NCI-H2196 (cell line): ENCODE data around the gene DCLRE1A.
"Not testable (repeated sequence)": the region's sequence is repeated elsewhere in the genome, so short reads cannot be mapped to it uniquely, and the experiment has no call there.

Source experiments
- DNase-seq: peaks from one replicate; lab custom pipeline; 2025; ENCODE audit not compliant: unreplicated experiment; lab: John Stamatoyannopoulos, UW

The DCLRE1A gene

DNA sequence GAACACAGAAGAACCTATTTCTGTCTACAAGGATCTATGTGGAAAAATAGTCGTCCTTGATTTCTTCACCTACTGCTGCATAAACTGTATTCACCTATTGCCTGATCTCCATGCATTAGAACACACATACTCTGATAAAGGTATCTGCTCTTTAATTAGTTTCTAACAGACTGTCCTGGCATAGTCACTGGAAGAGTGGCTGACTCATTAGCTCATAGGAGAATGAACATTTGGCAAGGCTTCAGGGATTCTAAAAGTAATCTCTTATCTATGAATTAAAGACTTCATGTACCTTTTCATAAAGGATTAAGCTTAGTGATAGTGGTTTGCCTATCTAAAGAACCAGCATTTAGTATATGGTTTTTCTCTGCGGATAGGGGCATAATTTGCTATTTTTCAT lies 4.7 kb upstream of the DCLRE1A start:
- no peak for DNase-seq

DNA sequence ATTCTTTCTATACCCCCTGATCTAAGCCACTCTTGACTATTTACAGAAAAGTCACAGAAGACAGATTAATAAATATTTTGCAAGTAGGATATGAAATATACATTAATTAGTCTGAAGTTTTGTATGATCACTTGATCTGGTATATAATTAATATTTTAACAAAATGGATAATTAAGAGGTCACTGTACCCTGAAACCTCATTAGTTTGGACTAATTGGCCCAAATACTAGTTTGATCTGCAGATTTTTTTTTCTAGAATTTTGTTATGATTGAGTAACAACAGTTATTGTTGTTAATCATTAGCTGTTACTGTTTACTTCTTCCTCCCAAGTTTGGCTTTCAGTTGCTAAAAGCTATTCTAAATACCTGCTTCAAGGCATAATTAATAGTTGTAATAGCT lies 3.3 kb upstream of the DCLRE1A start:
- no peak for DNase-seq

DNA sequence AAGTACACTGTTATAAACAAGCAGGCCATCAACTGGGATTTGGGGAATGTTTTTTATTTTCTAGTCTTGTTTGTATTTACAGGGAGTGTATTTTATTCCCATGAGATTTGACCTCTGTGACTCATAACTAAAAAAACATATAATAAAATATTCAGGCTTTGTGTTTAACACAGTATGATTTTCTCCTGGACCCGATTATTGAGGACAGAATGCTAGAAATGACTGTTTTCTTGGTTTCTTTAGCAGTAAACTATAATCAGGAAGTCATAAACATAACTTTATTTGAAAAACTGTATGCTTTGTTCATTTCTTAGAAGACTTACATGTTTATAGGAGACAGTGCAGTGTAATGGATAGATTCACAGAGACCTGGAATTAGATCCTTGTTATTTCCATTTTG lies 2.7 kb upstream of the DCLRE1A start:
- DNase-seq: no peak

DNA sequence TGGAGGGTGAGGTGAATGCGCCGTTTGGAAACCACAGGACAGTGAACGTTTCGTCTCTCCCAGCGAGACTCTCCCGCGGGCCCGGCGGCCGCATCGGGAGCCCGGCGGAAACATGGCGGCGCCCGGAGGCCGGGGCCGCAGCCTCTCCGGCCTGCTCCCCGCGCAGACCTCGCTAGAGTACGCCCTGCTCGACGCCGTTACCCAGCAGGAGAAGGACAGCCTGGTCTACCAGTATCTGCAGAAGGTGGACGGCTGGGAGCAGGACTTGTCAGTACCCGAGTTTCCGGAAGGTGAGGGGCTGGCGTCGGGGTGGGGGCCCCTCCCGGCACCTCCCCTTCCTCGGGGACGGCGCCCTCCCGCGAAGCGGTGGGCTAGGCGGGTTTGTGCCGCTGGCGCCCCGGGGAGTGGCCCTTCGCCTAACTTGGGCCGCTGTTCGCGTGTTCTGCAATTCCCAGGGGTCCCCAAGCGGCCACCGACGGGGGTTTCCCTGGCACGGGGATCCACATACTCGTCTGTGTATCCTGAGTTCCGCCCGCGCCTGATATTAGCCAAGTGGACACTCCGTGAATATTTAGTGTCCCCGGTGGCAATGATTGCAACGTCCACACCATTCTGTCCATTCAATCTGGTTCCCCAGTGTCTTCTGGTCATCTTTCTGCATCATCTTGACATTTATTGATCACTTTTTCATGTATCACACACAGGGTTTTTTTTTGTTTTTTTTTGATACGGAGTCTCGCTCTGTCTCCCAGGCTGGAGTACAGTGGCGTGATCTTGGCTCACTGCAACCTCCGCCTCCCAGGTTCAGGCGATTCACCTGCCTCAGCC lies 1.1 kb upstream of the DCLRE1A start:
- no peak for DNase-seq

DNA sequence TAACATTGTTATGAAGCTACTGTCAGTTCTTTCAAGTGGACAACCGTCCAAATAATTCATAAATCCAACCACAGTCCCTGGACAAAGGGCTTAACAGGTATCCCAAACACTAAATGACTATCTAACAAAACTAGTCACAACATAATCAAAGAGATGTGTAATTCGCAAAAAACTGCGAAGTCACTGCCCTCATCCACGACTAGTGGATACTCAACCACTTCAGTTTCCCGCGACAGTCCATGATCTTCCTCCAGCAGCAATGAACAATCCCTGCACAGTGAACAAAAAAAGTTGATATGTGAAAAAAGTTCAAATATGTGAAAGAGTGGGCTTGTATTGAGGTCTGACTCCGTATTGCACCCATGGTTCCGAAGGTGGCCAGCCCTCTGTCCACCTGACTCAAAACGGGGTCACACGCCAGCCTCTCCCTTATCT lies 287 bp downstream of the DCLRE1A start:
- DNase-seq: no peak

DNA sequence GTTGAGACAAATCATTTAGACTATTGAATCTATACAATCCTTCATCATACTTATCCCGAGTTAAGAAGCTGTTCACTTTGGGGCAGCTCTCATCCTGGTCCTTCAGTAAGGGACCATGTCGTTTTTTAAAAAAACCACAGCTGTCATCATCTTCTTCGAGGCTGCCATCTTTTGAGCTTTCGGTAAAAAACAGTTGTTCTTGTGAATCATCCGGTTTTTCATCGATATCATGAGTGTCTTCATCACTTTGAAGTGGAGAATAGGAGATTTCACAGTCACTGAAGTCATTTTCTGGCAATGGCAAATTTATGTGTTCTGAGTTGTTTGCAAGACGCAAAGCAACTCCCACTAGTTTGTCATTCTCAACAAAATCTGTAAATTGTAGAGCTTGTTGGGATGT lies 3.9 kb downstream of the DCLRE1A start:
- DNase-seq: no peak

DNA sequence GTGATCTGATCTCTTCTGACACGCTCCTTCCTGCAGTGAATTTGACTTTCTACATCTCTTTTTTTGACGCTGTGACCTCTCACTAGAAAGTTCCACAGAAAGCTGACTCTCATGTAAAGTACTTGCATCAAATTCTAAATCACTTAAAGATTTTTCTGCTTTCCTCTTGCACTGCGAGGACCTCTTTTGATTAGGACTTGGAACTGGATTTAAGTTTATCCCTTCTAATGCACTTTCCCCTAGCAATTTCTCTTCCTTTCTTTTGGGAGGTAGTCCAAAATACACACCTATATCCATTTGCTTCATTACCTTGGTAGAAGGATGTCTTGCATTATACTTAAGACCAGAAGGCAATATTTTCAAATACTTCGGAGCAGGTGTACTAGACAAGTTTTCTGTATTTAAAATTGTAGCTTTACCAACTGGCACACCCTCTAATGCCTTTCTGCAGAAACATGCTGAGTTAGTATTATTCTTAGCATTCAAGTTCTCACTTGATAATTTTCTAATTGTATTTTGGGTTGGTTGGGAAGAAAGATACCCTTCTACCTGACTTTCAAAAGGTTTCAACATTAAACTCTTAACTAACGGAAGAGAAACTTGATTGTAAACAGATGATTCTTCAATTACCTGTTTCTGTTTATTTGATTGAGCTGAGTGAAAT lies 4.6 kb downstream of the DCLRE1A start:
- DNase-seq: no peak

DNA sequence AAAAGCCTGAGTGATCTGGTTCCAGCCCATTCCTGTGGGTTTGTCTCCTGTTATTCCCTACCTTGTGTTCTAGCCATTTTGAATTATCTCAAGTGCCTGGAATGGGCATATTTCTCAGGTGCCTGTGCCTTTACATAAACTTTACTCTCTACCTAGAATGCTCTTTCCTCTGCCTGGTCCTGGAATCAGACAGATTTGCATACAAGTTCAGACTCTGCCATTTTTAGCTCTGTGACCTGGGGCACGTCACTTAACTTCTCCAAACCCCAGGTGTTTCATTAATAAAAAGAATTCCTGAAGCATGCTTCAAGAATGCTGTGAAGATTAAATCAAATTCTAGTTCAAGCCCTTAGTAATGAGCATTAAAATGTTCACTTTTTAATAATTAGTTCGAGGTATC lies 7.8 kb downstream of the DCLRE1A start:
- DNase-seq: no peak

DNA sequence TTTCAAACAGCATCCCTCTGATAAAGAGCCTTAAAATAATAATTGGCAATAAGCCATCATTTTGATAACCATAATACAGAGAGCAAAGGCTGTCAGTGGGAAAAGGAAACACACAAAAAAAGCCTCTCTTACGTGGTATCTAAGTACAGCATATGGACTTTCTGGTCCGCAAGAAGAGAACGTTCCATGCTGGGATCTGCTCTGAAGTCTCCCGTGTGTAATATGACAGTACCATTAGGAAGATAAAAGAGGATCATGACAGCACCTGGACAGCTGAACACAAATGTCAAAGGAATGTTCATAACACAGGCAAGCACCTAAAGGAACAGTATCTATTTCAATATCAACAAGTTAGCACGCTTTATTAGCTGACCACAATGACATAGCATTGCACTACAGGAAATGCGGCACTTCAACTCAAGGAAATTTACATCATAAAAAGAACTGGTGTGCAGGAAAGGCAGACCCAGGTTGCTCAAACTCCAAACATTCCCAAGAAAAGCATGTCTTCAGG lies 9.9 kb downstream of the DCLRE1A start:
- DNase-seq: peak; percentile 22

DNA sequence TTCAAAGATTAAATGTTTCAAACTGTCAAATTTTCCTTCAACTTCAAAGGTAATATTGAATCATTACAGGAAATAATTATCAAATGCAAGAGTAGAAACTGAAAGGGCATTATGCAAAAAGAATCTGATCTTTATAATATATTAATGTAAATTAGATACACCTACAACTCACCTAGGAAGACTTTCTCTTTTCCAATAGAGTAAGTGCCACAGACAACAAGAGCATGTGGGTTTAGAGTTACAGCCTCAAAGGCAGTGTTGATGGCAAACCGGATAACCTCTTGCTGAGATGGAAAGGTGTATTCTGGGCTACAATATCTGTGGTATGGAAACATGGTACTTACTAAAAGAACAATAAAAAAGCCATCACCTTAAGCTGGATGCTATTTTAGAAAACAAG lies 11.7 kb downstream of the DCLRE1A start:
- DNase-seq: no peak

DNA sequence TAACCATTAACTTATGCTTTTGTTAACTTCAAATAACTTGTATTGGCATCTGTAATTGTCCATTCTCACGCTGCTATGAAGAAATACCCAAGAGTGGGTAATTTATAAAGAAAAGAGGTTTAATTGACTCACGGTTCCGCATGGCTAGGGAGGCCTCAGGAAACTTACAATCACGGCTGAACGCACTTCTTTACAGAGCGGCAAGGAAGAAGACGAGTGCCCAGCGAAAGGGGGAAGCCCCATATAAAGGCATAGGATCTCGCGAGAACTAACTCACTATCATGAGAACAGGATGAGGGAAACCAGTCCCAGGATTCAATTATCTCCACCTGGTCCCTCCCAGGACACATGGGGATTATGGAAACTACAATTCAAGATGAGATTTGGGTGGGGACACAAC lies 25.3 kb downstream of the DCLRE1A start:
- not testable (repeated sequence) for DNase-seq

DNA sequence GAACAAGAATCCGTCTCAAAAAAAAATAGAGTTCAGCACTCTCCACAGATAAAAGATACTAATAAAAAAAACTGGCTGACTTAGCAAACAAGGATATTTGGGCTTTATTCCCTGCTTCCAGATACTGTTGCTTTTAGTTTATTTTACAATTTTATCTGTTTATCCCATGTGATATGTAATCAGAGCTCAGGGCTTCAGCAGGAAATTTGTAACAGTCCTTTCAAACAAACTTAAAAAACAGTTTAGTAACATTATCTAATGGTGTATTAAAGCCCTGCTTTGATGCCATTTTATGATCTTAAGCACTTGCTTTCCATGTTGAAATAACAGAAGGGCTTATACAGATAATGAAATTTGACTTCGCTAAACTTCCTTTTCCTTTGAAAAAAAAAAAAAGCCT lies 28.1 kb downstream of the DCLRE1A start:
- DNase-seq: no peak

DNA sequence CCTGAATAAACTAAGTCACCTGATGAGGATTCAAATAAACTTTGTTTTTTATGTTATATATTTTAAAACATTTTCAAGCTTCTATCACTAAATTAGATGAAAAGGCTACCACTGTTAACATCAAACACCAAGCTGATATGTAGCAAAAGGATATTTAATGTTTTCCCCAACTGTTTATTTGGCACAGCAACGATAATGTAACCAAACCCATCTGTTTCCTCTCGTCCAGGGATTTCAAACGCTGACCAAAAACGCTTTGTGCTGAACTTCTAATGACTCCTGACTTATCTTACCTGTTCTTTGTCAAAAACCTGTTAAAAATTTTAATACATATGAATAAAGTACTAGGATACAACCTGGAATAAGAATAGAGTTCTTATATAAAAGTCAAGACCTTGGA lies 30.5 kb downstream of the DCLRE1A start:
- no peak for DNase-seq

DNA sequence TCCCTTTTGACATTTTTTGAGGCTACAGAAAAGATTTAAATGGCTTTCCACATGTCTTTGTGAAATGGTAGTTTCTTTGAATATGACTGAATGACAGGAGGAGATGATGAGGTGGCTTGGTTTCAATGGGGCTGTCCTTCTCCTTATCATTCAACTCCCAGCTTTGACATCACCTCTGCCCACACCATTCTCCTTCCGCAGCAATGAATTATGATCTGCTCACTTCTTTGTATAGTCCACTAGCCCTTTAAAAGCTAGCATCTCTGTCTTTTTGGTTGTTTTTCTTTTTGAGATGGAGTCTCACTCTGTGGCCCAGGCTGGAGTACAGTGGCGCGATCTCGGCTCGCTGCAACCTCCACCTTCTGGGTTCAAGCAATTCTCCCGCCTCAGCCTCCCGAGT lies 31.7 kb downstream of the DCLRE1A start:
- no peak for DNase-seq

DNA sequence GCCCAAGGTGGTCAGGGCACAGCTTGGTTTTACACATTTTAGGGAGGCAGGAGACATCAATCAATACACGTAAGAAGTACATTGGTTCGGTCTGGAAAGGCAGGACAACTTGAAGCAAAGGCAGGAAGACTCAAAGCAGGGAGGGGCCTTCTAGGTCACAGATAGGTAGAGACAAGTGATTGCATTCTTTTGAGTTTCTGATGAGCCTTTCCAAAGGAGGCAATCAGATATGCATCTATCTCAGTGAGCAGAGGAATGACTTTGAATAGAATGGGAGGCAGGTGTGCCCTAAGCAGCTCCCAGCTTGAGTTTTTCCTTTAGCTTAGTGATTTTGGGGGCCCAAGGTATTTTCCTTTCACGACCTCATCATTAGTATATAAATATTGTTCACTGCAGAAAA lies 32.6 kb downstream of the DCLRE1A start:
- DNase-seq: not testable (repeated sequence)

DNA sequence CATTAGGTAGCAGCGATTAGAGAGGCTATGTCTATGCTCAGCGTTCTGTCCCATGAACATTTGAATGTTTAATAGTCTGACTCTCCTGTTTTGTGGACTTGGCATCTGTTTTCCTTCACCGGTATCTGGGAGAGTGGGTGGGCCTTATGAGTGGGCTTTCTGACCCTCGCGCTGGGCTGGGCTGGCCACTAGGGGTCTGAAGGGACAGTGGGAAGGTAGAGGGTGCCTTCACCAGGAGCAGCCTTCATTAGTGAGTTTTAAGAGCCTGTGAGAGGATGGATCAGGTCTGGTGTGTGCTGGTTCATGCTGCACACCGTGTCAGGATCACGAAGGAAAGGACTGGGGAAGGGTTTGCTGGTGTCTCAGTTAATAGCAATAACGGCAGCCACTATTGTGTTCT lies 33.4 kb downstream of the DCLRE1A start:
- no peak for DNase-seq

DNA sequence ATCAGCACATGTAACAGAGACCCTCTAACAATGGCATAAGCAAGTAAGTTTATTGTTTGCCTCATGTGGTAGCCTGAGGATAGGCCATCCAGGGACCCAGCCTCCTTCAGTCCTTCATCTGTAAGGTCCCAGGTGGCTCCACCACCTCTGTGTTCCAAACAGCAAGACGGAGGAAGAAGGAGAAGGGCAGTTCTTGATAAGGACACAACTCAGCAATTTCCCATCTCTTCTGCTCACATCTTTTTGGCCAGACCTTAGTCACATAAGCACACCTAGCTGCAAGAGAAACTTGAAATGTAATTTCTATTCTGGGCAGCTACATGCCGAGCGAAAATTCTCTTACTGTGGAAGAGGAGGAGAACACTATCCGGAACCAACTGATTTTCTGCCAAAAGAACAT lies 33.9 kb downstream of the DCLRE1A start:
- no peak for DNase-seq

DNA sequence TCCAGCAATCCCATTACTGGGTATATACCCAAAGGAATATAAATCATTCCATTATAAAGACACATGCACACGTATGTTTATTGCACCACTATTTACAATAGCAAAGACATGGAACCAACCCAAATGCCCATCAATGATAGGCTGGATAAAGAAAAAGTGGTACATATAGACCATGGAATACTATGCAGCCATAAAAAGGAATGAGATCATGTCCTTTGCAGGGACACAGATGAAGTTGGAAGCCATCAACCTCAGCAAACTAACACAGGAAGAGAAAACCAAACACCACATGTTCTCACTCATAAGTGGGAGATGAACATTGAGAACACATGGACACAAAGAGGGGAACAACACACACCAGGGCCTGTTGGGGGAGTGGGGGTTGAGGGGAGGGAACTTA lies 39.2 kb downstream of the DCLRE1A start:
- not testable (repeated sequence) for DNase-seq

DNA sequence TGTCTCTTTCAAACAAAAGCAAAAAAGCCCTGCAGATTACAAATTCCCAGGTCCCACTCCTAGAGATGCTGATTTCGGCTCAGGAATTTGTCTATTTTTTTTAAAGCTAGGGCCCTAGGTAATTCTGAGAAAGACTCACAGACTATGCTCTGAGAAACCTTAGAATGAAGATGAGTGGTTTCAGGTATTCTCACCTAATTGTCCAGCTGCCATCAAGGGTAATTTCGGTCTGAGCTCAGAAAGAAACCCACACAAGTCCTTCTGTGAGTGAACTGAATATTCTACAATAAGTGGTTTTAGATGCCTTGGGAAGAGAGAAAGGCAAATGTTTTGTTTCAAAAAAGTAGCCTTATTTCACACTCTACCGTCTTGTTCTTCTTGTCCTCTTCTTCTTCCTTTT lies 45.7 kb downstream of the DCLRE1A start:
- DNase-seq: no peak

DNA sequence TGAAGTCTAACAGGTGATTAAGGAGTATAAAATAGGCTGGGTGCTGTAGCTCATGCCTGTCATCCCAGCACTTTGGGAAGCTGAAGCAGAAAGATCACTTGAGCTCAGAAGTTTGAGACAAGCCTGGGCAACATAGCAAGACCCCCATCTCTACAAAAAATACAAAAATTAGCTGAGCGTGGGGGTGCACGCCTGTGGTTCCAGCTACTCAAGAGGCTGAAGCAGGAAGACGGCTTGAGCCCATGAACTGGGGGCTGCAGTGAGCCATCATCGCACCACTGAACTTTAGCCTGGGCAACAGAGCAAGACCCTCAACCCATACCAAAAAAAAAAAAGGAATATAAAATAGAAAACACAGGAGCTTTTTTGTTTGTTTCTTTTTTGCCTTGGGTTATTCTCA lies 47.4 kb downstream of the DCLRE1A start:
- DNase-seq: no peak

DNA sequence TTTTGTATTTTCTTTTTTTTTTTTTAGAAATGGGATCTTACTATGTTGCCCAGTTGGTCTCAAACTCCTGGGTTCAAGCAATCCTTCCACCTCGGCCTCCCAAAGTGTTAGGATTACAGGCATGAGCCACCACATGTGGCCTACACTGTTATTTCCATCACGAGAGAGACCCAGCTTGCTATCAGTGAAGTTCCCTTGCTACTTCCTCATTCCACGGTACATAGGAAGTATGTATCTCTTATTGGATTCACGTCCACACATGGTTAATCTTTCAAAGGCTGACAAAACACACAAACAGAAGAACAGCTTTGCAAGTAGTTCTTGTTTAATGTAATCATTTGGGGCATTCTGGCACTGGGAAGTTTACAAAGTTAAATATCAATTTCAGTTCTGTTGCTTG lies 50.9 kb downstream of the DCLRE1A start:
- DNase-seq: no peak

DNA sequence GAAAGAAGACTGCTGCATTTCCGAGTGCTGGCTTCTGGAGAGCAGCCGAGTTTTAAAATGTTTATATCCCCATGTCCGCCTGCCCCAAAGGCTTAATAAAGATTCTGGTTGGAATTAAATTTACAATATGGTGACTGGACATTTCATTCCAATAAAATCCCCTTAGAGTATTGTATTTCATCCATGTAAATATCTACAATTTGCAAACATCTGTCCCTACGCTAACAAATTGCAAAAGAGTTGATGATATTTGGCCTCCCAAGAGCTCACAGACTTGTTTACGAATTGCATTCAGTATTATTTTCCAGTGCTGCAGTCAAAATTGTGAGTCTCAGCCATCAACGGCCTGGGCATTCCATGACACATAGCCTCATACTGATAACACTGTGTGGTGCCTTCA lies 52.3 kb downstream of the DCLRE1A start:
- no peak for DNase-seq
